NOMO-1 treated with DMSO at 0.1 percent for 48 hours (cell line): Measurements from ENCODE around the gene RAB11FIP3.
A peak's percentile ranks its signal among the peaks of the same experiment; 100 is the strongest.

Experiments used
- DNase-seq: peaks from one replicate; lab custom pipeline; 2025; ENCODE audit not compliant: unreplicated experiment; lab: John Stamatoyannopoulos, UW

RAB11FIP3 gene

GRCh38 chr16:513950-514349, 88.5 kb downstream of the RAB11FIP3 start:
- no peak for DNase-seq

- no peak for DNase-seq
Observed at GRCh38 chr16:515175-515938, 89.9 kb downstream of the RAB11FIP3 start.

GRCh38 chr16:515939-516226, 90.4 kb downstream of the RAB11FIP3 start:
- no peak for DNase-seq

- DNase-seq = no peak
Observed at GRCh38 chr16:516301-516700, 90.9 kb downstream of the RAB11FIP3 start.

GRCh38 chr16:518858-519257, 93.4 kb downstream of the RAB11FIP3 start:
- DNase-seq = no peak

GRCh38 chr16:519425-519824, 94.0 kb downstream of the RAB11FIP3 start:
- DNase-seq = no peak

- no peak for DNase-seq
Observed at GRCh38 chr16:519841-520687, 94.6 kb downstream of the RAB11FIP3 start.

- DNase-seq = no peak
Observed at GRCh38 chr16:520847-521246, 95.4 kb downstream of the RAB11FIP3 start.

GRCh38 chr16:521381-522210, 96.1 kb downstream of the RAB11FIP3 start:
- DNase-seq = no peak

GRCh38 chr16:522320-523096, 97.1 kb downstream of the RAB11FIP3 start:
- DNase-seq = no peak

- DNase-seq = no peak
Observed at GRCh38 chr16:523097-523741, 97.8 kb downstream of the RAB11FIP3 start.

- no peak for DNase-seq
Observed at GRCh38 chr16:524274-525040, 99.0 kb downstream of the RAB11FIP3 start.

- DNase-seq = no peak
Observed at GRCh38 chr16:525123-525519, 99.7 kb downstream of the RAB11FIP3 start.

- DNase-seq = peak; percentile 30
Observed at GRCh38 chr16:525520-526180, 100.2 kb downstream of the RAB11FIP3 start.

- peak; percentile 31 for DNase-seq
Observed at GRCh38 chr16:526181-527014, 100.9 kb downstream of the RAB11FIP3 start.

GRCh38 chr16:527015-527903, 101.8 kb downstream of the RAB11FIP3 start, which contains the start of gene CAPN15:
Gene CAPN15, plus strand, starts transcription at chr16:527712. Its CDS starts 19,127 bp downstream, at chr16:546839.
- DNase-seq = peak; percentile 87
